WI38 (cell line): Measurements from ENCODE around the gene CHL1.

Experiments
- H3K4me3 ChIP-seq: 2 replicates; pipeline ENCODE4 v1.5.1; 2011; ENCODE audit warnings: low read depth, mild to moderate bottlenecking, control low read depth, low read length
- CTCF ChIP-seq: IDR thresholded peaks from 2 replicates; pipeline ENCODE4 v1.5.1; 2012; ENCODE audit warnings: low read depth, mild to moderate bottlenecking, control low read depth, low read length

CHL1 gene

GRCh38 chr3:200758-201325 lies 4.3 kb downstream of the CHL1 start:
- no peak for TF ChIP-seq CTCF

GRCh38 chr3:204102-204501 lies 7.5 kb downstream of the CHL1 start:
- TF ChIP-seq CTCF, result no peak
- no peak overlapping the region for H3K4me3 ChIP-seq

More at GRCh38 chr3:200758-201325, 4.3 kb downstream of the CHL1 start:
- no peak overlapping the region for H3K4me3 ChIP-seq

- TF ChIP-seq CTCF, result no peak
- no peak overlapping the region for H3K4me3 ChIP-seq
These were observed 11.4 kb downstream of the CHL1 start for GRCh38 chr3:207973-208372.

GRCh38 chr3:210669-211068 lies 14.1 kb downstream of the CHL1 start:
- H3K4me3 ChIP-seq, result no peak overlapping the region
- no peak for TF ChIP-seq CTCF

- no peak overlapping the region for H3K4me3 ChIP-seq
- no peak for TF ChIP-seq CTCF
These were observed 15.9 kb downstream of the CHL1 start for GRCh38 chr3:212432-212831.

- no peak for TF ChIP-seq CTCF
- H3K4me3 ChIP-seq, result no peak overlapping the region
These were observed 20.7 kb downstream of the CHL1 start for GRCh38 chr3:217099-217813.

GRCh38 chr3:217948-218347 lies 21.4 kb downstream of the CHL1 start:
- H3K4me3 ChIP-seq, result no peak overlapping the region
- TF ChIP-seq CTCF, result no peak
